Measurements from ENCODE around the gene ADAM15.

Gene ADAM15, protein sequence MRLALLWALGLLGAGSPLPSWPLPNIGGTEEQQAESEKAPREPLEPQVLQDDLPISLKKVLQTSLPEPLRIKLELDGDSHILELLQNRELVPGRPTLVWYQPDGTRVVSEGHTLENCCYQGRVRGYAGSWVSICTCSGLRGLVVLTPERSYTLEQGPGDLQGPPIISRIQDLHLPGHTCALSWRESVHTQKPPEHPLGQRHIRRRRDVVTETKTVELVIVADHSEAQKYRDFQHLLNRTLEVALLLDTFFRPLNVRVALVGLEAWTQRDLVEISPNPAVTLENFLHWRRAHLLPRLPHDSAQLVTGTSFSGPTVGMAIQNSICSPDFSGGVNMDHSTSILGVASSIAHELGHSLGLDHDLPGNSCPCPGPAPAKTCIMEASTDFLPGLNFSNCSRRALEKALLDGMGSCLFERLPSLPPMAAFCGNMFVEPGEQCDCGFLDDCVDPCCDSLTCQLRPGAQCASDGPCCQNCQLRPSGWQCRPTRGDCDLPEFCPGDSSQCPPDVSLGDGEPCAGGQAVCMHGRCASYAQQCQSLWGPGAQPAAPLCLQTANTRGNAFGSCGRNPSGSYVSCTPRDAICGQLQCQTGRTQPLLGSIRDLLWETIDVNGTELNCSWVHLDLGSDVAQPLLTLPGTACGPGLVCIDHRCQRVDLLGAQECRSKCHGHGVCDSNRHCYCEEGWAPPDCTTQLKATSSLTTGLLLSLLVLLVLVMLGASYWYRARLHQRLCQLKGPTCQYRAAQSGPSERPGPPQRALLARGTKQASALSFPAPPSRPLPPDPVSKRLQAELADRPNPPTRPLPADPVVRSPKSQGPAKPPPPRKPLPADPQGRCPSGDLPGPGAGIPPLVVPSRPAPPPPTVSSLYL

DNA sequence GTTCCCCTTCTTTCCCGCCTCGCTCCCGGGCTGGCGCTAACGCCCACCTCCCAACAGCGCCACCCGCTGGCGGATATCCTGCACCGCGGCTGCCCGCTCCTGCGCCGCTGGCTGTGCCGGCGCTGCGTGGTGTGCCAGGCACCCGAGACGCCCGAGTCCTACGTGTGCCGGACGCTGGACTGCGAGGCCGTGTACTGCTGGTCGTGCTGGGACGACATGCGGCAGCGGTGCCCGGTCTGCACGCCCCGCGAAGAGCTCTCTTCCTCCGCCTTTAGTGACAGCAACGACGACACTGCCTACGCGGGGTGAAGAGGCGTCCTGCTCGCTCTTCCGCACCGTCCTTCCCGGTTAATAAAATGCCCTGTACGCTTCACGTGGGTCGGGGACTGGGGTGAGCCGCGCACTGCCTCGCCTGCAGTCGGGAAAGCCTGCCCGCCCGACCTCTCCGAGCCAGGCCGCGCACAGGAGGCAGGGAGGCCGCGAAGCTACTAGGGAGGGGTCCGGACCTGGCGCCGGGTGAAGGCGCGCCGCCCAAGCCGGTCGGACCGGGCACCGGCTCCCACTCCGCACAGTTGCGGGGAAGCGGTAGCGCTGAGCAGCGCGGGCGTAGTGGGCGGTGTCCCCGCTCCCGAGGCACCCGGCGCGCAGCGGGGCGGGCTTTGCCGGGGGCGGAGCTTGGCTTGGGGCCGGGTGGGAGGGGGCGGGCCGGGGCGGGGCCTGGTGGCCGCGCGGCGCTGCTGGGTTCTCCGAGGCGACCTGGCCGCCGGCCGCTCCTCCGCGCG is at the start of gene ADAM15:
TSS of gene ADAM15 (plus strand) at position 757 of the 782 bp plus-strand sequence. CDS start 71 bp downstream, outside the sequence.
- intact Hi-C loops (cut with DNase I), result loop anchor here (2.0 kb wide), 1 partner anchor 34 kb away; no protein-coding TSS in a partner anchor
- peak; percentile 60 to 96 (median 81) for DNase-seq

DNA sequence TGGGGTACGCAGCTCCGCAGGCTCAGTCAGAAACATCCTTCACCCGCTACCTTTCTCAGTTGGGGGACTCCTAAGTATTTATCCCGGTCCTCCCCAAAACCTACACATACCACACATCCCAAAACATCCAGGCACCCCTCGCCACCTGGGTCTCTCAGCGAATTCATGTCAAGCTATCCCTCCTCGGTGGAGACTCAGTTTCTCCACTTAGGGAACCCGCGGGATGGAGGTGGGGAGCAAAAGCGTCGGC is 49.8 kb upstream of the ADAM15 start:
- no peak for DNase-seq
- intact Hi-C loops (cut with DNase I), result no loop called here

DNA sequence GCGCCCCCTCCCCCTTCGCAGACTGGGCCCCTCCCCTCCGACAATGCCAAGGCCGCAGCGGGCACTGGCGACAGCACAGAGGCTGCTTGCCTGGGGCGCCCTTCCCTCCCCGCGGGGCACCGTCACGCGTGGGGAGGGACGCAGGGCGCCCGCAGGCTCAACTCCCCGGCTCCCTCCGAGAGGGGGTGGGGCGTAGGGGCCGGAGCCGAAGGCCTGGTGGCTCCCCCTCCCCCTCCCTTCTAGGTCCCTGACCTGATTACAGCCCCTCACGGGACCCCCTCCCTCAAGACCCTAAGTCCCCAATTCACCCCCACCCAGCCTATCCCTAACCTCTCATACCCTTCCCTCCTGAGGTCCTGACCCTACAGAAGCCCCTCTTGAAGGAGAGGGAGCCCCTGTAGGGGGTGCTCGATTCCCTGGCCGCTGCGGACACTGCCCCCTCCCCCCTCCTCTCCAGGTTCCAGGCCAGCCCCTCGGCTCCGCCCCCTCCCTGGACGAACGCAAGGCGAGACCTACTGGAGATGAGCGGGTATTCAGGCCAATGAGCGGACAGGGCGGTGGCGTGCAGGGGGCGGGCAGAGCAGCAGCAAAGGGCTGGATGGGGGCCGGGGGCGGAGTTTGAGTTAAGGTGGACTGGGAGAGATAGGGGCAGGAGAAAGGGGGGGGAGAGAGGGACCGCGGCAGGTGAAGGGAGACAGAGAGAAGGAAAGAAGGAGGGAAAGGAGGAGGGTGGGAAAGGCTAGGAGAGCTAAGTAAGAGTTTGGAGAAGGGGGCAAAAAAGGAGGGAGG is 49.2 kb upstream of the ADAM15 start:
- DNase-seq, result peak; percentile 100
- intact Hi-C loops (cut with DNase I), result no loop called here

DNA sequence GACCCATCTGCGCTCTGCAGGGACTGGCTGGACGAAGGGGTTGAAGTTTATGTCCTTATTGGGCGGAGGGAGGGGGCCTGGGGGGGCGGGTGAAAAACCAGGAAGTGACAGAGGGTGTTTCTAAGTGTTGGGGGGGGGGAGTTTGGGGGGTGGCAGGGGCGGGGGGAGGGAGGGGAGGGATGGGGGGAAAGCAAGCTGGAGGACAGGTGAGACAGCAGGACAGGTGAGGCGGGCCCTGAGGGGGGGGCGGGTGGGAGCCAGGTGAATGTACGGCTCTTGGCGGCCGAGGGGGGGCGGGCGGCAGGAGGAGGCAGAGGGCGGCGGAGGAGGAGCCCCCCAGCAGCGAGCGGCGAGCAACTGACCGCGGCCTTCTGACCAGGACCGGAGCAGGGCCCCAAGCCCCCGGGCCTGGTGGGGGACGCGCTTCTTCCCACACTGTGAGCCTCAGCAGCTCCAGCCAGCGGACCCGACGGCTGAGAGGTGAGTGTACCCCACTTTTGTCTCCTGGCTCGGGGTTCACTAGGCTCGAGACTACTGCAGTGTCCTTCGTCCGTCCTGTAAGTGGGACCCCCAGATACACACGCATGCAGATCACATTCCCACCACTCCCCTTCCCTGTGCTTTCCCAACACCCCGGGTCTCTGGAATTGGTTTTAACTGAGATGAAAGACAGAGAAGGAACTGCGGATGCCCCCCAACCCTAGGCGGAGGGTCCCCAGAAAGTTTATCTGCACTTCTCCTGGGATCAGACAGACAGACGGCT is 48.5 kb upstream of the ADAM15 start, which contains the start of gene ZBTB7B:
TSS of gene ZBTB7B (plus strand) at position 339 of the 763 bp plus-strand sequence. CDS start 11,859 bp downstream, outside the sequence.
- peak in 3 of 10 donors; percentile 21 to 72 (median 70) for DNase-seq
- intact Hi-C loops (cut with DNase I), result no loop called here

DNA sequence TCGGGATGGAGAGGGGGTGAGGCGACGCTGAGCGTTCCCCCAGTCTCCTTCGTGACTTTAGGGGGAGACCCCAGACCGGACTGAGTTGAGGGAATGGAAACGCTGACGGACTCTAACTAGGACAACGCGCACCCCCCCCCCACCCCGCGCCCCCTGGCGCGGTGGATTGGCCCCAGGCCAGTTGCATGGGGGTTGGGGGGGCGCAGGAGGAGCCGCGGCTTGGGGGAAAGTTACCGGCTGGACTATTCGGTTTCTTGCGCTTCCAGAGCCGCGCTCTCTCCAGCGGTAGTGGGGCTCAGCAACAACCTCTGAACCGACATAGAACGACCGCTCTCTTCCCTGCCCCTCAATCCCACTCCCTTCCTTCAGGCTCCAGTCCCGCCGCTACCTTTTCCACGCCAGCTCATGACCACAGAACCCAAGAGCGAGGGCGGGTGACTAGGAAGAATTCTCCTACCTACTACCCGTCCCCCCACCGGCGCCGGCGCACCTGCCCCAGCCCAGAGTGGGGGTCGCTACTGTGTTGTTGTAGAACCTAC is 47.8 kb upstream of the ADAM15 start:
- DNase-seq, result peak in 2 of 10 donors; percentile 17 to 51
- intact Hi-C loops (cut with DNase I), result no loop called here

DNA sequence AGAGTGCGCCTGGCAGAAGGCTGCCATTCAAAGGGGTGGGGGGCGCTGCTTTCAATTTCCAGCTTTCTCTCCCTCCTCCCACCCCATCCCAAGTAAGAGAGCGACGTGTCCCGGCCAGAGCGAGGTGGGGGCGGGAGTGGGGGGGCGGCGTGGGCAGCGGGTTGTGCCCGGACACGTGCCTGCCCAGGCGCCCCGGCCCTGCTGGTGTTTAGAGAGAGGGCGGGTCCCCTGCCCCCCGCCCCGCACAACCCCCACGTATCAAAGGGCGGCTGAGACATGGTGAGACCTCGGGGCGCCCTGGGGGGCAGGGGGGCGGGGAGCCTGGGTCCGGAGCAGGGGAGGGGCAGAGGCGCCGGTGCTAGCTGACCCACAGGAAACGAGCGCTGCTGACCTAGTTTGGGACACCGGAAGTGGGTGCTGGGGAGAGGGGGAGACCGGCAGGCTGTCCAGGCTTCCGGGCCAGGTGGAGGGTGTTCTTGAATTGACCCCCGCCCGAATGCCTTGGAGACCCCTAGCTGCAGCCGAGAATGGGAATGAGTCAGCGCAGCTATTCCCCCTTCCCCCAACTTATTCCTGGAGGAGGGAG is 47.3 kb upstream of the ADAM15 start:
- peak in 8 of 10 donors; percentile 30 to 92 (median 61) for DNase-seq
- intact Hi-C loops (cut with DNase I), result no loop called here

DNA sequence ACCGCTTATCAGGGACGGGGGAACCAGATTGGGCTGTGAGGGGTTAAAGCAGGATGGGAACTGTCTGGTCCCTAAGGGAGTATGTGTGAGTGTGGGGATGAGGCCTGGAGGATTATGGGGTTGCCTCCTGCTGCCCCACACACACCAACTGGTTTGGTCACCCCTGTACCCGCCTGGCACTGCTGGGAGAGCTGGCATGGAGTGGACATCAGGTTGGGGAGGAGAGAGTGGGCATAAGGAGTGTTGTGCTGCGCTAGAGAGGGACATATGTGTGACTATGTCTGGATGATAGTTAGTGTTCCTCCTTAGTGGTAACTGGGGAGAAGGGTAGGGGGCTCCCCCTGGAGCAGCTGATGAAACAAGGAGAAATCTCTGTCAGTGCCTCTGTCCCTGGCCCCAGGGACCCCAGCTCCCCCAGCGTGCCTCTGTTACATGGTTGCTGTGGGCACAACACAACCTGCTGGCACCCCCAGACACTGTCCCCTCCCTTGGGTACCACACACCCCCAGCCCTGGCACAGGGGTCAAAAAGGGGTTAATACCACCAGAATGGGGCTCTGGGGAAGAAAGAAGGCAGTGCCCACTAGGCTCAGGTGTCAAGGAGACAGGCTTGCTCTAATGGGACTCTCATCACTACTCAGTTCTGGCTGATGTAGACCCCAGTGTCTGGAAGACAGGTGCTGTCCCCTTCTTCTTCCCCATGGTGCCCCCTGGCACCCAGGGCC is 46.6 kb upstream of the ADAM15 start:
- peak in 1 of 10 donors; percentile 89 for DNase-seq

DNA sequence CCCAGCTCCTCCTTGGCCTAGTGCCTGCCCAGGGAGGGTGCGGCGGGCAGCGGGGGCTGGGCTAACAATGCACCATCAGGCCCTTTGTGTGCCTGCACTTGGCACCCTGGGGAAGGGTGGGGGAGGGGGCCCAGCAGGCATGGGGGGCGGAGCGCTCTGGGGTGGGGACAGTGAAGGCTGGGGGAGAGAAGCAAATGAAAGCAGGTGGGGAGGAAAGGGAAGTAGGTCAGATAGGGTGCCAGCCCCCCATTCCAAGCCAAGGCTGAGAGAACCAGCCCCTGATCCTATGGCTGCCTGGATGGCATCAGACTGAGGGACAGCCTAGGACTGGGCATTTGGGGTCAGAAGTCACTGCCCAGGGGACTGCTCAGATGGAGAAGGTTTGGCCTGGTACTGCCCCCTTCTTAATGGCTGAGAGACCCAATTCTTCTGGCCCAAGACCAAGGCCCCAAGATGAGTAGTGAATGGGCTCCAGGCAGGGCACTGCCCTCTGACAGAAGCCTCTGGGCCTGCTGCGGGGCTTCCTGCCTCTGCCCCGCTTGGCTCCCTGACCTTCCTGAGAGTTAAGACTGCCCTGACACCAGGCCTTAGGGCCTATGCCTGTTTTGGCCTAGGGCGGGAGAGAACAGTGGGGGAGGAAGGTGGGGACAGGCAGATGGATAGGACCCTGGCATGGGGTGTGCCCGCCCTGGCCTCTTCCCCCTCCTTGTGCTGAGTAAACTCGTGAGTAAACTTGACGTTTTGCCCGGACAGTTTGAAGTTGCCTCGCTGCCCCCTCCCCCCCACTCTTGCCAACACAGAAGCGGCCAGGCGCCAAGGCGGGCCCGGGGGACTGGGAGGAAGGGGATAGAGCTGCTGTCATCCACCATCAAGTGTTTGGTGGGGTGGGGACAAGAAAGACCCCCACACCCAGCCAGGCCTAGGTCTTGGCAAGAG is 45.8 kb upstream of the ADAM15 start:
- peak in 8 of 10 donors; percentile 50 to 95 (median 71) for DNase-seq
- intact Hi-C loops (cut with DNase I), result loop anchor here (5.0 kb wide), 1 partner anchor 37 kb away; no protein-coding TSS in a partner anchor

More for the DNA sequence above, 46.6 kb upstream of the ADAM15 start:
- intact Hi-C loops (cut with DNase I), result loop anchor here (5.0 kb wide), 1 partner anchor 38 kb away; no protein-coding TSS in a partner anchor

DNA sequence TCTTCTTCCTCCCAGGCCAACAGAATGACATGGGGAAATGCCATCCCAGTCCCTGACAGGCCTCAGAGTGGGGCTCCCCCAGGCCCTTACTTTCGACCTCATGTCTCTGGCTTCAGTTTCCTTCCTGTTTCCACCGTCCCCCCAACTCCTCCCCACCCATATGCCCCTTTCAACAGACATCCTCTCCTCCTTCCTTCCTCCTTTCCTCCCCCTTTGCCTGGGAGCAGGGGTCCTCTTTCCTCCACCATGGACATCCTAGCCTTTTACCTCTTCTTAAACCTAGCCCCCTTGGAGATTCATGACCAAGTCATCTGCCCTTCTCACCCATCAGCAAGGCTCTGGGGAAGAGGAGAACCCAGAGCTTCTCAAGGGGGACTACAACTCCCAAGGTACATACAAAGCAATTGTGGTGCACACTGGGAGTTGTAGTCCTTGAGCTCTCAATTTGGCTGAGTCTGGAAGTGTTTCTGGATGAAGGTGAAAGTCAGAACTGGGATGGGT is 44.5 kb upstream of the ADAM15 start:
- peak in 2 of 10 donors; percentile 37 to 75 for DNase-seq
- intact Hi-C loops (cut with DNase I), result loop anchor here (5.0 kb wide), 1 partner anchor 36 kb away; no protein-coding TSS in a partner anchor

DNA sequence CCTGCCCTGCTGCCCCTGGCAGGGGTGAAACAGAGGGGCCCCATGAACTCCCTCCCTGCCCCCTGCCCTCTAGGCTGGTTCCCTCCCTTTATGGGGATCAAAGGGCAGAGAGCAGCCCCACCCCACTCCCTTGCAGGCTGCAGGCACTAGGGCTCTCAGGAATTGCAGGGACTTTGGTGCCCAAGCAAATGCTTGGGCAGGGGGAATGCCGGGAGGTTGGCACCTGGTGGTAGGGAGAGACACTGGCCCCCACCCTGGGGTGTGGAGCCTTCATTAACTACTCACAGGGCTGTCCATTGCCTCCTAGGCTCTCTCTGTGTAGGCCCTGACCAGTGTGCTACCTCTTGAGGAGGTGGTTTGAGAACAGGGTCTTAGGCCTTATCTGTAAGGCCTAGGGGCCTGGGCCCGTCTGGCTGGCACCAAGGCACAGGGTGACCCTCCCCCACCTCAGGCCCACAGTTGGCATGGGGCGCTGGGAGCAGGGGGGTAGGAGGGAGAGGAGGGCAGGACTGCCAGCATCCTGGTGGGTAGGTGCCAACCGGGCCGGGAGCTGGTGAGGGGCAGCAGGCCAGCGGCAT is 43.8 kb upstream of the ADAM15 start:
- intact Hi-C loops (cut with DNase I), result loop anchor here (5.0 kb wide), 1 partner anchor 35 kb away; no protein-coding TSS in a partner anchor
- DNase-seq, result peak in 5 of 10 donors; percentile 49 to 91 (median 60)

DNA sequence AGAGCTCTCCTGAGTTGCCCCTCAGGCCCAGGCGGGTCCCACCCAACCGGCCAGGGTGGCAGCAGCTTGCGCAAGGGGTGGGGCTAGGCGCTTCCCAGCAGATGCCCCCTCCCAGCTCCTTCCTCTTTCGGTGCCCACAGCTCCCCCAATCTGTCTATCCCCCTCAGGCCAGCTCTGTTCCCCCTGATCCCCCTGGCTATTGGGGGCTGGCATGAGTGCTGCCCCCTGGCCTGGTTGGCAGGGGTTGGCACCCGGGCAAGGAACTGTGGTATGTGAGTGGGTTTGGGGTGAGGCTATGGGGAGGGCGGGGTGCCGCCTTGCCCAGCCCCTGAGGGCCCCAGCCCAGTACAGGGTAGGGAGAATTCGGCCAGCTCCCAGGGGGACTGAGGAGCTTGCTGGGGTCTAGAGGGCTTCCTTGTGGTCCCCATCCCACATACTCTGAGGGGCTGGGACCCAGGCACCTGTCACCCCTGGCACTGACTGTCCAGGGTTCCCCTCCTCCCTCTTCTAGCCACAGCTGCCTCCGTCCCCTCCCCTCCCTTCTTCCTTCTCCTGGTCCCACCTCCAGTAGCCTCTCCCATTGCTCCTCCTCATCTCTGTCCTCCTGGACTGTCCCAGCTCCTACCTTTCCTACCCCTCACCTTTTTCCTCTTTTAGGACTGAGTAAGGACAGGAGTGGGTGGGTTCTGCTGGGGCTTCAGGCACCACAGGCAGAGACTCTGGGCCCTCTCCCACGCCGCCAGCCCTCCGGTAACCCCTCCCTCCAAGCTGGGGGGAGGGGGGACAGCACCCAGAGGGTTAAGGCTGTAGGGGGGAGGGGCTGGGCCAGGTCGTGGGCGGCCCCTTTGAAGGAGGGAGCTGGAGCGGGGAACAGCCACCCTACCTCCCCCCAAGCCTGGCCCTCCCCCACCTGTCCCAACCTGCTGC is 42.8 kb upstream of the ADAM15 start:
- intact Hi-C loops (cut with DNase I), result loop anchor here (5.0 kb wide), 1 partner anchor 34 kb away; no protein-coding TSS in a partner anchor
- DNase-seq, result peak in 1 of 10 donors; percentile 84

DNA sequence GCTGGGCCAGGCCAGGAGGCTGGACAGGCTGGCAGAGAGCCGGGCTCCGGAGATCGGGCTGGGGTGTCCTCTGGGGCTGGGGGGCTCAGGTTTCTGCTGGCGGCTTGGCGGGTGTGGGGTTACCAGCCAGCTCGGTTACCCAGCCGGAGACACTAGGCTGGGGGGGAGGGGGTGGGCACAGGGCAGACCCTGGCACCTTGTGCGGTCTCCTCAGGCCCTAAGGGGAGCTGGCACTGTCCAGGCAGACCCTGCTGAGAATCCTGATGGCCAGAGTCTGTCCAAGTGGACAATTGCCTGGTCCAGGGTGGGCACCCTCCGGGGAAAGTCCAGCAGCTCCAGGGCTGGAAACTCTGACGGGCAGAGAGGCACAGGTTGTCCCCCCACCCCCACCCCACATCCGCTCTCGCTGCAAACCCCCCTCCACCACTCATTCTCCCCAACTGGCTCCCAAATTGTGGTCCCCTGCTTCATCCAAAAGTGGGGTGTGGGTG is 41.9 kb upstream of the ADAM15 start:
- no peak for DNase-seq
- intact Hi-C loops (cut with DNase I), result loop anchor here (5.0 kb wide), 1 partner anchor 33 kb away; no protein-coding TSS in a partner anchor

DNA sequence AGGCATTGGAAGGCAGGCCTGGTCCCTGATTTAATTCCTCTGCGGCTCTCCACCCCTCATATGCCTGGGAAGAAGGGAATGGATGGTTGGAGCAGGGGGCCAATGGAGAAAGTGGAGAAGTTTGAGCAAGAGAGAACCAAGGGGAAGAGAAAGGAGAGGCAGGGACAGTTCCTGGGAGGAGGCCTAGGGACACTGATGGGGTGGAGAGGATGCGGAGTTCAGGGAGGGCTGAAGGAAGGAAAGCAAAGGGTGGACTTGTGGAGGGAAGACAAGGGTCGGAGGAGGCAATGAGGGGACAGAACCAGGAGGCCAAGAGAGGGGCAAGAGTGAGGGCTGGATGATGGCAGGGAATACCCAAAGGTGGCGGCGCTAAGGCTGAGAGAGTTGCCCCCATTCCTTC is 41.4 kb upstream of the ADAM15 start:
- intact Hi-C loops (cut with DNase I), result loop anchor here (5.0 kb wide), 1 partner anchor 33 kb away; no protein-coding TSS in a partner anchor
- no peak for DNase-seq

DNA sequence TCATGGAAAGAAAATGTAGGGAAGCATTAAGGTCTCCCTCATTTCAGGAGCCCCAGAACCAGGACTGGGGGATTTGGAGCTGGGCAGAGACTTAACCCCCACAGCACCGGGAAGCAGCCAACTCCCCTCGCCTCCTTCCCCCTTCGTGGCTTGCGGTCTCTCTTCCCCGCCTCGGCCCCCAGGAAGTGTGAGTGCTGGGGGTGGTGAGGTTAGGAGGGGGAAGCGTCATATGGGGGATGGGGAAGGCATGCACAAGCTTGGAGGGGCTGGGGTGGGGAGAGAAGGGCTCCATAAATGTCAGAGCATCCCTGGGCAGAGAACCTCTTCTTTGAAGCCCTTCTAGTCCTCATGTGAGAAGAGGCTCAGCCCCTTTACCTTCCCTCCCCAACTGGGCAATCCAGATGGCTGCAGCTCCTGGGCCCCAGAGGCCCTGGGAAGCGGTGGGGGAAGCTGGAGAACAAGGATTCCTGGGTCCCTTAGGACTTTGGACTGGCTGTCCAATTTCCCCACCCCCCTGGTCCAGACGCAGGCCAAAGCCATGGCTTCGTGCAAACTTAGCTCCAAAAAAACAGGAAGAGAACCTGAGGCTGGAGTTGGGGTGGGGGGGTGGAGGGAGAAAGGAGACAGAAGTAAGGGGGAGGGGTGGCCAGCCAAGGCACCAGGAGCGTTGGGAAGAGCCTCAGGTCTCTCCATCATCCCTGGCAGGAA is 40.8 kb upstream of the ADAM15 start:
- DNase-seq, result no peak
- intact Hi-C loops (cut with DNase I), result no loop called here

Data from posterior cingulate gyrus (tissue), 11 donors.